KOPT-K1 (cell line): ENCODE measurements around the gene MCOLN2.
"Not testable (repeated sequence)": the region's sequence is repeated elsewhere in the genome, so short reads cannot be mapped to it uniquely, and the experiment has no call there.

Experiments
- H3K27ac ChIP-seq: fragments of 200-600 bp; sonication (generic); 2 replicates; pipeline ENCODE4 v1.5.1; 2016; ENCODE audit warnings: antibody characterized with exemption, mild to moderate bottlenecking, low read depth, low read length; ENCODE audit not compliant: poor library complexity, severe bottlenecking
- H3K36me3 ChIP-seq: fragments of 200-600 bp; sonication (generic); 2 replicates; pipeline ENCODE4 v1.5.1; 2017; ENCODE audit warnings: antibody characterized with exemption, mild to moderate bottlenecking, low read length, moderate library complexity; ENCODE audit not compliant: insufficient read depth
- H3K9me3 ChIP-seq: fragments of 200-600 bp; sonication (generic); 2 replicates; pipeline ENCODE4 v1.5.1; 2017; ENCODE audit warnings: antibody characterized with exemption, low read length, mild to moderate bottlenecking; ENCODE audit not compliant: insufficient read depth, poor library complexity, severe bottlenecking

The MCOLN2 gene

DNA sequence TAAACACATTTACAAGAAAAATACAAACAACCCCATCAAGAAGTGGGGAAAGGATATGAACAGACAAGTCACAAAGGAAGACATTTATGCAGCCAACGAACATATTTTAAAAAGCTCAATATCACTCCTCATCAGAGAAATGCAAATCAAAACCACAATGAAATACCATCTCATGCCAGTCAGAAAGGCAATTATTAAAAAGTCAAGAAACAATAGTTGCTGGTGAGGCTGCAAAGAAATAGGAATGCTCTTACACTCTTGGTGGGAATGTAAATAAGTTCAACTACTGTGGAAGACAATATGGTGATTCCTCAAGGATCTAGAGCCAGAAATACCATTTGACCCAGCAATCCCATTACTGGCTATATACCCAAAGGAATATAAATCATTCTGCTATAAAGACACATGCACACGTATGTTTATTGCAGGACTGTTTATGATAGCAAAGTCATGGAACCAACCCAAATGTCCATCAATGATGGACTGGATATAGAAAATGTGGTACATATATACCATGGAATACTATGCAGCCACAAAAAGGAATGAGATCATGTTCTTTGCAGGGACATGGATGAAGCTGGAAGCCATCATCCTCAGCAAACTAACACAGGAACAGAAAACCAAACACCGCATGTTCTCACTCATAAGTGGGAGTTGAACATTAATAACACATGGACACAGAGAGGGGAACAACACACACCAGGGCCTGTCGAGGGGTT is 88.0 kb downstream of the MCOLN2 start:
- H3K27ac ChIP-seq, H3K9me3 ChIP-seq, H3K36me3 ChIP-seq: not testable (repeated sequence)

GRCh38 chr1:84907095-84907827 is 89.7 kb downstream of the MCOLN2 start:
- peaks cover 7% of the 10 kb centered on the region for H3K9me3 ChIP-seq
- H3K27ac ChIP-seq = no peak overlapping the region
- H3K36me3 ChIP-seq = no peaks in the 10 kb centered on the region

DNA sequence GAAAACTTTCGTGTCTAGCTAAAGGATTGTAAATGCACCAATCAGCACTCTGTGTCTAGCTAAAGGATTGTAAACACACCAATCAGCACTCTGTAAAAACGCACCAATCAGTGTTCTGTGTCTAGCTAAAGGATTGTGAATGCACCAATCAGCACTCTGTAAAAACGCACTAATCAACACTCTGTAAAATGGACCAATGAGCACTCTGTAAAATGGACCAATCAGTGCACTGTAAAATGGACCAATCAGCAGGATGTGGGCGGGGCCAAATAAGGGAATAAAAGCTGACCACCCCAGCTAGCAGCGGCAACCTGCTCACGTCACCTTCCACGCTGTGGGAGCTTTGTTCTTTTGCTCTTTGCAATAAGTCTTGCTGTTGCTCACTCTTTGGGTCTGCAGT is 94.2 kb downstream of the MCOLN2 start:
- H3K9me3 ChIP-seq, H3K27ac ChIP-seq, H3K36me3 ChIP-seq: not testable (repeated sequence)

GRCh38 chr1:84899969-84900368 is 96.9 kb downstream of the MCOLN2 start:
- Histone ChIP-seq H3K9me3 (peaks cover 7% of the 10 kb centered on the region), H3K36me3 (no peaks in the 10 kb centered on the region), H3K27ac (no peak overlapping the region)

- Histone ChIP-seq H3K36me3 (no peaks in the 10 kb centered on the region), H3K27ac (no peak overlapping the region), H3K9me3 (no peaks in the 10 kb centered on the region)
Observed at GRCh38 chr1:84896279-84896678, 100.6 kb downstream of the MCOLN2 start.

GRCh38 chr1:84892705-84893618 is 104.0 kb downstream of the MCOLN2 start, which contains the start of gene LPAR3:
TSS of gene LPAR3 (minus strand) at chr1:84893206. CDS start at chr1:84866120, 27,086 bp downstream.
- H3K27ac ChIP-seq = no peak within 1 kb of the TSS

DNA sequence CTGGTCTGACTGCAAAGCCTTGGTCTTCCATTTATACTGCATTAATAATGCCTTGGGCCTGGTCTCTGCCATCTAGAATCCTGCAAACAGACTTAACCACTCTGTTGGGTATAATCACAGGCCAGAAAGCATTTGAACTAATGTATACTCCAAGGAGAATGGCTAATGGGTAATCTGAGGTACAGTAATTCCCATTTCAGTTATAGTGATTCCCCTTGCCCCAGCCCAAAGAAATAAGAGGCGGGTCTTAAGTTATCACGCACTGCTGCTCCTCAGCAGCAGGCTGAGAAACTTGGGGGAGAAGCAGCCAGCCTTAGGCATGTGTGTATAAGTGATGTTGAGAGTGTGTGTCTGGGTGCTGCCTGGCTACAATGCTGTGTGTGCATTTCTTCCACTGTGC is 106.3 kb downstream of the MCOLN2 start:
- H3K36me3 ChIP-seq = no peaks in the 10 kb centered on the region
- H3K9me3 ChIP-seq = no peaks in the 10 kb centered on the region
- no peak overlapping the region for H3K27ac ChIP-seq

More at GRCh38 chr1:84892705-84893618, 104.0 kb downstream of the MCOLN2 start, which contains the start of gene LPAR3:
- Histone ChIP-seq H3K36me3 (no peaks in the 10 kb centered on the region), H3K9me3 (no peaks in the 10 kb centered on the region)

DNA sequence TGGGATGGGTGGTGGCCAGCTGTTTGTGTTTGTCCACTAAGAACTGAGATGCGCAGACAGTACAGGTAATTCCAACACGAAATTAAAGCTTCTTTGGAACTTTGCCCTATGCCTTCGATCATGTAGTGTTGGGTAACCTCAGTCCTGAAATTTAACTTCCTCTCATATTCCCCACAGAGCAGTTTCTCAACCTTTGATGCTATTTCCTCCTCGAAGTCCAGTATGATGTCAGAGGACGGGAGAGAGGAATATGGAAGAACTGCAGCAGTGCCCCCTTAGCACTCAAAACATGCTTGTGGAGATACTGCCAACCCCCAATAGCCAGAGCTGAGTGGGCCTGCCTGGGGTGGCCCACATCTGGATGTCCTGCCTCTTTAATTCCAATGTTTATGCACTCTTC is 107.5 kb downstream of the MCOLN2 start:
- no peak overlapping the region for H3K27ac ChIP-seq
- no peaks in the 10 kb centered on the region for H3K36me3 ChIP-seq
- no peaks in the 10 kb centered on the region for H3K9me3 ChIP-seq

- H3K36me3 ChIP-seq = no peaks in the 10 kb centered on the region
- H3K27ac ChIP-seq = no peak overlapping the region
- no peaks in the 10 kb centered on the region for H3K9me3 ChIP-seq
Observed at GRCh38 chr1:84888753-84889152, 108.2 kb downstream of the MCOLN2 start.

- no peaks in the 10 kb centered on the region for H3K9me3 ChIP-seq
- H3K27ac ChIP-seq = no peak overlapping the region
- H3K36me3 ChIP-seq = no peaks in the 10 kb centered on the region
Observed at GRCh38 chr1:84887261-84887934, 109.5 kb downstream of the MCOLN2 start.

DNA sequence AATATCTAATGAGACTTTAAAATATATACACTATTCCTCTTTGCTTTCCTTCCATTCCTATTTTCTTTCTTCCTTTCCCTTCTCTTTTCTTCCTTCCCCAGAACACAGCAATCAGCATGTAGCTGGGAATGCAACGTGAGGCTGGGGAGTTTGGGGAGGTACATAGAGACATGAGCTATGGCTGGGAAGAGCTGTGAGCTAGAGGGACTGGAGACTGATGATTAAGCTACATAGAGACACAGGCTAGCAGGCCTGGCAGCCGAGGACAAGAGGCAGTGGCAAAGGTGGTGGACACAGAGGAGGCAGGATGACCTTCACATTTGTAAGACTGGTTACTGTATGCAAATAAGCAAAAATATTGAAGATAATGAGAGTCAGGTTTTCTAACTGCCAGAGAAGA is 111.4 kb downstream of the MCOLN2 start:
- peaks cover 6% of the 10 kb centered on the region for H3K9me3 ChIP-seq
- no peaks in the 10 kb centered on the region for H3K36me3 ChIP-seq

DNA sequence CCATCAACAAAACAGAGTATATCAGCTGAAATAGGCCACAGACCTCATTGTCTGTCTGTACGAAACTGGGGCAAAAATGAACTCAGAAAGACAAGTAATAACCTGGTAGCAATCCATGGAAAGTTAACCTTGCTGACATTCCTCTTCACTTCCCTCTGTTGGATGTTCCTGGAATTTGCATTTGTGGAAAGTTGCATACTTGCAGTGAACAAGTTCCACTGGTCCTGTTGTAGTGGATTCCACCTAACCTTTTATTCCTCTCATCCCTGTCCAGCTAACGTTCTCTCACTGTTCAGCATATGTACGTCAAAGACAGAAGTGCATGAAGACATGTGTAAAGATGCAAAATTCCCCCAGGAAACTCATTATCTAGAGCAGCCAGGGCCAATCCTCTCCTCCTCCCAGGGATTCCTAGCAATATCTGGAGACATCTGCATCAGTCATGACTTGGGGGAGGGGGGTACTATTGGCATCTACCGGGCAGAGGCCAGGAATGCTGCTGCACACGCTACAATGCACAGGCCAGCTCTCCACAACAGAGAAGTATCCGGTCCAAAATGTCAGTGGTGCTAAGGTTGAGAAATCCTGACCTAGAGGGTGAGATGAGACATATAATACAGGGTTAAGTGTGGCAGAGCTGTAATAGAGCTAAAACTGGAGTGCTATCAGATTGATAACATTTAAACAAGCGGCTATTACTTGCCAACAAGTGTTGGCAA is 112.1 kb downstream of the MCOLN2 start:
- no peaks in the 10 kb centered on the region for H3K36me3 ChIP-seq
- H3K9me3 ChIP-seq = peaks cover 6% of the 10 kb centered on the region
- H3K27ac ChIP-seq = no peak overlapping the region

More for the DNA sequence above, 111.4 kb downstream of the MCOLN2 start:
- no peak overlapping the region for H3K27ac ChIP-seq

GRCh38 chr1:84883286-84883685 is 113.6 kb downstream of the MCOLN2 start:
- Histone ChIP-seq H3K36me3 (no peaks in the 10 kb centered on the region), H3K9me3 (peaks cover 6% of the 10 kb centered on the region), H3K27ac (no peak overlapping the region)

GRCh38 chr1:84877592-84877991 is 119.3 kb downstream of the MCOLN2 start:
- Histone ChIP-seq H3K36me3 (no peaks in the 10 kb centered on the region), H3K27ac (no peak overlapping the region)

More at GRCh38 chr1:84877592-84877991, 119.3 kb downstream of the MCOLN2 start:
- peaks cover 6% of the 10 kb centered on the region for H3K9me3 ChIP-seq
